Keratinocyte (primary cell): ENCODE measurements around the gene CCDC63.

Source experiments
- EZH2 ChIP-seq: IDR thresholded peaks from one replicate; pipeline ENCODE4 v1.6.1; 2012; ENCODE audit warnings: inconsistent platforms, mild to moderate bottlenecking, low read length, moderate library complexity
- TF ChIP-seq, protein P1 (sequence below), 3 experiments: IDR thresholded peaks in 1 of 3; conservative IDR thresholded peaks in 1 of 3; optimal IDR thresholded peaks in 1 of 3; 2 replicates in 2 of 3; 3 replicates in 1 of 3; pipeline versions ENCODE3 to v1.5.1; 2011; ENCODE audit warnings: low read length in 3 of 3, mild to moderate bottlenecking in 3 of 3, moderate library complexity in 2 of 3, control low read depth in 1 of 3, inconsistent platforms in 1 of 3; ENCODE audit not compliant: insufficient read depth in 2 of 3; ENCODE audit errors: extremely low read depth in 1 of 3

DNA sequence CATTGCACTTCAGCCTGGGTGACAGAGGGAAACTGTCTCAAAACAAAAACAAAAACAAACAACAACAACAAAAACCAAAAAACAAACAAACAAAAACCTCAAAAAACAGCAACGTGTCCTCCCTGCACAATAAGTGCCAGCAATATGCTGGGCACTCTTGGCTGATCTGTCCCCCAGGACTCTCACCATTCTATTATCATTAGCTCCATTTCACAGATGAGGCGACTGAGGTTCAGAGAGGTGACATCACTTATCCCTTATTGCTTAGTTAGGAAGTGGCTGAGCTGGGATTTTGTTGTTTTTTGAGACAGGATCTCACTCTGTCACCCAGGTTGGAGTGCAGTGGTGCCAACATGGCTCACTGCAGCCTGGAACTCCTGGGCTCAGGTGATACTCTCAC lies 33.0 kb upstream of the CCDC63 start:
- TF ChIP-seq, protein P1, sequence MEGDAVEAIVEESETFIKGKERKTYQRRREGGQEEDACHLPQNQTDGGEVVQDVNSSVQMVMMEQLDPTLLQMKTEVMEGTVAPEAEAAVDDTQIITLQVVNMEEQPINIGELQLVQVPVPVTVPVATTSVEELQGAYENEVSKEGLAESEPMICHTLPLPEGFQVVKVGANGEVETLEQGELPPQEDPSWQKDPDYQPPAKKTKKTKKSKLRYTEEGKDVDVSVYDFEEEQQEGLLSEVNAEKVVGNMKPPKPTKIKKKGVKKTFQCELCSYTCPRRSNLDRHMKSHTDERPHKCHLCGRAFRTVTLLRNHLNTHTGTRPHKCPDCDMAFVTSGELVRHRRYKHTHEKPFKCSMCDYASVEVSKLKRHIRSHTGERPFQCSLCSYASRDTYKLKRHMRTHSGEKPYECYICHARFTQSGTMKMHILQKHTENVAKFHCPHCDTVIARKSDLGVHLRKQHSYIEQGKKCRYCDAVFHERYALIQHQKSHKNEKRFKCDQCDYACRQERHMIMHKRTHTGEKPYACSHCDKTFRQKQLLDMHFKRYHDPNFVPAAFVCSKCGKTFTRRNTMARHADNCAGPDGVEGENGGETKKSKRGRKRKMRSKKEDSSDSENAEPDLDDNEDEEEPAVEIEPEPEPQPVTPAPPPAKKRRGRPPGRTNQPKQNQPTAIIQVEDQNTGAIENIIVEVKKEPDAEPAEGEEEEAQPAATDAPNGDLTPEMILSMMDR (optimal IDR thresholded peaks at IDR 0.05 in 1 of 3, IDR thresholded peaks at IDR 0.05 in 1 of 3, conservative IDR thresholded peaks at IDR 0.05 in 1 of 3; ENCODE audit: extremely low read depth in 1 of 3, insufficient read depth in 2 of 3, low read length in 3 of 3): no peak
- TF ChIP-seq EZH2: no peak
